ENCODE data around the gene DGCR6L. TPM values are rescaled to one million over a fixed set of nuclear protein-coding genes. Genes with fewer than 3 reads are reported as not detected.

The DGCR6L gene
- total RNA-seq, 1 donor from 2014 or later: 25.1 TPM

Other genes starting within 250 kb of the DGCR6L start
- 25.7 TPM for gene DGCR8, start 239.8 kb downstream of the DGCR6L start, total RNA-seq
- gene RANBP1, start 204.0 kb downstream of the DGCR6L start, total RNA-seq: 75.1 TPM
- 27.0 TPM for gene TRMT2A, start 202.8 kb downstream of the DGCR6L start, total RNA-seq
- 8.4 TPM for gene ZDHHC8, start 188.3 kb downstream of the DGCR6L start, total RNA-seq
- 1.2 TPM for gene CCDC188, start 169.0 kb downstream of the DGCR6L start, total RNA-seq
- 1.3 TPM for gene RTN4R, start 51.7 kb downstream of the DGCR6L start, total RNA-seq
- gene ZNF74, start 74.1 kb upstream of the DGCR6L start, total RNA-seq: 8.5 TPM
- 10.3 TPM for gene SCARF2, start 117.8 kb upstream of the DGCR6L start, total RNA-seq
- 31.0 TPM for gene KLHL22, start 175.7 kb upstream of the DGCR6L start, total RNA-seq
- 24.2 TPM for gene MED15, start 187.6 kb upstream of the DGCR6L start, total RNA-seq

Data from skin of body (tissue), 1 donor.